Psoas muscle (tissue), 8 donors: ENCODE measurements around the gene ZC3H15. TPM values are rescaled to one million over a fixed set of nuclear protein-coding genes. Genes with fewer than 3 reads are reported as not detected.

Source experiments
- ATAC-seq, 4 donors: fragments of 200-7000 bp; cut with Tn5 transposase; one replicate each; pipeline ENCODE4 v1.9.1; 2020; ENCODE audit warnings: moderate library complexity in 3 of 4, mild to moderate bottlenecking in 2 of 4
- DNase-seq, 2 donors: peaks; one replicate each; pipeline ENCODE4 v3.0.0-alpha.2; 2020
- H3K27ac ChIP-seq: fragments of 200-600 bp; one replicate; pipeline ENCODE4 v1.8.0; 2022
- H3K27me3 ChIP-seq, 3 donors: fragments of 200-600 bp in 1 of 3; one replicate each; pipeline versions ENCODE4 v1.6.1 to v1.8.0; 2013 to 2022; ENCODE audit warnings: low read length in 2 of 3, mild to moderate bottlenecking in 2 of 3, moderate library complexity in 1 of 3; ENCODE audit not compliant: insufficient read depth in 3 of 3
- H3K36me3 ChIP-seq, 2 donors: fragments of 200-600 bp in 1 of 2; one replicate each; pipeline versions ENCODE4 v1.6.1 to v1.8.0; 2013 to 2022; ENCODE audit warnings: low read depth in 1 of 2, mild to moderate bottlenecking in 1 of 2, moderate library complexity in 1 of 2; ENCODE audit not compliant: insufficient read depth in 1 of 2
- H3K4me1 ChIP-seq: fragments of 200-600 bp; one replicate; pipeline ENCODE4 v1.8.0; 2022
- H3K4me3 ChIP-seq: fragments of 200-600 bp; one replicate; pipeline ENCODE4 v1.8.0; 2022; ENCODE audit warnings: mild to moderate bottlenecking
- H3K9me3 ChIP-seq: fragments of 200-600 bp; one replicate; pipeline ENCODE4 v1.8.0; 2022
- WGBS, 3 donors: extraction: QIAGEN DNeasy Blood & Tissue Kit; methylation state at CpG; one replicate each; pipeline versions ENCODE4 v1.1.6 to v1.1.7; 2013; 5-methylcytosine and 5-hydroxymethylcytosine counted together
- intact Hi-C, 2 donors: fragments of 100-400 bp; cut with DNase I; formaldehyde crosslinking; loops; one replicate each; pipeline versions ENCODE4 v1.11.0 to v1.14.2; 2022
- polyA plus RNA-seq, 3 donors: library from polyadenylated mRNA; stranded (reverse); fragments of 200-250 nt; gene quantifications; one replicate each; pipeline ENCODE4 v1.2.3, GENCODE V29; 2013
- total RNA-seq, 4 donors: library from RNA; stranded (reverse); fragmentation: NEBNext Ultra II Directional in 2 of 4; extraction: Animal tissue kit (Norgen Biotek cat#: 25700) in 2 of 4; gene quantifications; one replicate each; pipeline versions ENCODE4 v1.2.1 to v1.2.4, GENCODE V29; 2021 to 2023
- TF ChIP-seq, protein P1 (sequence below): fragments of 200-600 bp; IDR thresholded peaks from one replicate; pipeline ENCODE4 v1.8.0; 2022; ENCODE audit warnings: antibody characterized with exemption
- donor health status: healthy with polysubstance abuse.
- donor health status: DM: no; HTN: no; CAD: no; lungs with moderate emphysema.
- donor health status: Bipolar disorder and iron deficiency.
- donor health status: healthy.
- donor health status: DM: yes; HTN: yes; CAD: no.
- donor health status: DM: no; HTN: no; CAD: no.
- donor health status: DM: no; HTN: no; CAD: no.
- donor health status: DM: yes; HTN: yes; CAD: no.

ZC3H15 gene
- total and polyA plus RNA-seq, 7 donors, result 31.1 to 83.8 (median 55.0) TPM

DNA sequence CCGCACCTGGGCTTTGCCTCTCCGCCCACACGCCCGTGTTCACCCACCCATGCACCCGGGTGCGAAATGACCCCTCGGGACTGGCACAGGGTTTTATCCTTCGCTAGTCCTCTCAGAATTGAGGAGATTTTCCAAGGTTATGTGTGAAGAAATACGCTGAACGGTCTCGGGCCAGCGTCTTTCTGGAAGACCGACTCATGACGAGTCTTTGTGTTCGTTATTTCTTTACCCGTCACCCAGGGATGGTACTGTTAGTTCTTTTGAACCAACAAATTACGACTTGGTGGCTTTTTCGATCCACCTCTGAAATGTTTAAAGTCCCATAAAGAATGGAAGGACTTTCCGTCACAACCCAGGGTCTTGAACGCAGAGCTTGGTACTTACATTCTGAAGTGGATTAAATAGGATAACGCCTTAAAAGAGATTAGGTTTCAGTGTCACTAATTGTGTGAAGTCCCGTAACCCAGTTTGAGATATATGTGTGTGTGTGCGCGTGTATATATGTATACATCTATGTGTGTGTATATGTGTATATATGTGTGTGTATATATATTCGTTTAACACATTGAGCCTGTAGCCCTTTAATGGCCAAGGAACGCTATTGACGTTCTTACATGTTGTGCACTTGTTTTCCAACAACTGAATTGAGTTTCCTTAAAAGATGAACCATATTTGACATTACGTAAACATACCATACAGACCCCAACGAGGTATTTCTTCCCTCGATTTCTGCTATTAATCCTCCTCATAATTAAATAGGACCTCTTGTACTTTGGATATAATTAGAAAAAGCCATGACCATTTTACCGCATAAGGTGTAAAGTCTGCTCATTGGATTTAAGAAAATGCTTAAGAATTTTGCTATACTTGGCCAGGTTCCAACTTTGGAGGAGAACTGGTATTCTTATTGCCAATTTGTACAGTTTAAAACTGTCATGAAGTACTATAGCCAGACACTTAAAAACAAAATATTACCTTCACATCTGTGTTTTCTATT lies 889 bp downstream of the ZC3H15 start:
- Histone ChIP-seq H3K4me3 (peak overlapping the region; percentile 72), H3K27me3 (no peaks in the 10 kb centered on the region), H3K36me3 (peaks cover 0 to 2% of the 10 kb centered on the region in 2 donors), H3K4me1 (peaks cover 49% of the 10 kb centered on the region), H3K9me3 (no peaks in the 10 kb centered on the region), H3K27ac (peak overlapping the region; percentile 94)
- 1 to 2% (median 2%) methylated on average over 31 of the region's 31 CpGs for WGBS, 3 donors
- ATAC-seq (peak in 2 of 4 donors; percentile 4 to 24), DNase-seq (no peak)
- TF ChIP-seq, protein P1, sequence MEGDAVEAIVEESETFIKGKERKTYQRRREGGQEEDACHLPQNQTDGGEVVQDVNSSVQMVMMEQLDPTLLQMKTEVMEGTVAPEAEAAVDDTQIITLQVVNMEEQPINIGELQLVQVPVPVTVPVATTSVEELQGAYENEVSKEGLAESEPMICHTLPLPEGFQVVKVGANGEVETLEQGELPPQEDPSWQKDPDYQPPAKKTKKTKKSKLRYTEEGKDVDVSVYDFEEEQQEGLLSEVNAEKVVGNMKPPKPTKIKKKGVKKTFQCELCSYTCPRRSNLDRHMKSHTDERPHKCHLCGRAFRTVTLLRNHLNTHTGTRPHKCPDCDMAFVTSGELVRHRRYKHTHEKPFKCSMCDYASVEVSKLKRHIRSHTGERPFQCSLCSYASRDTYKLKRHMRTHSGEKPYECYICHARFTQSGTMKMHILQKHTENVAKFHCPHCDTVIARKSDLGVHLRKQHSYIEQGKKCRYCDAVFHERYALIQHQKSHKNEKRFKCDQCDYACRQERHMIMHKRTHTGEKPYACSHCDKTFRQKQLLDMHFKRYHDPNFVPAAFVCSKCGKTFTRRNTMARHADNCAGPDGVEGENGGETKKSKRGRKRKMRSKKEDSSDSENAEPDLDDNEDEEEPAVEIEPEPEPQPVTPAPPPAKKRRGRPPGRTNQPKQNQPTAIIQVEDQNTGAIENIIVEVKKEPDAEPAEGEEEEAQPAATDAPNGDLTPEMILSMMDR, result no peak
- intact Hi-C loops, result loop anchor here in 1 of 2 donors (5.0 kb wide), 2 partner anchors 100 to 155 kb away; no protein-coding TSS in a partner anchor

DNA sequence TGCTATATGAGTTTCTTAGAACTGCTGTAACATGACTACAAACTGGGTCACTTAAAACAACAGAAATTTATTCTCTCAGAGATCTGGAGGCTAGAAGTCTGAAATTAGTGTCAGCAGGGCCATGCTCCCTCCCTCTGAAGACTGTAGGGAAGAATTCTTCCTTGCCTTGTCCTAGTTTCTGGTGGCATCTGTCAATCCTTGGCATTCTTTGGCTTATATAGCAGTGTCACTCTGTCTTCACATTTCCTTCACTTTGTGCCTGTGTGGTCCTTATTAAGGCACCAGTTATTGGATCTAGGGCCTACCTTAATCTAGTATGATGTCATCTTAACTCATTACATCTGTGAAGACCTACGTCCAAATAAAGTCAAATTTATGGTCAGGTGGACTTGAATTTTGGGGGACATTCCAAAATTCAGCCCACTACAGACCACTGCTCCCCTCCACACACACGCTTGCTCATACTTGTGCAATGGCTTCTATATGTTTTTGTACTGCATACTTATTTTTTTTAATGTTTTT lies 7.6 kb downstream of the ZC3H15 start:
- Histone ChIP-seq H3K27ac (peak overlapping the region; percentile 24), H3K4me1 (peaks cover 53% of the 10 kb centered on the region)
- intact Hi-C loops, result no loop called here

DNA sequence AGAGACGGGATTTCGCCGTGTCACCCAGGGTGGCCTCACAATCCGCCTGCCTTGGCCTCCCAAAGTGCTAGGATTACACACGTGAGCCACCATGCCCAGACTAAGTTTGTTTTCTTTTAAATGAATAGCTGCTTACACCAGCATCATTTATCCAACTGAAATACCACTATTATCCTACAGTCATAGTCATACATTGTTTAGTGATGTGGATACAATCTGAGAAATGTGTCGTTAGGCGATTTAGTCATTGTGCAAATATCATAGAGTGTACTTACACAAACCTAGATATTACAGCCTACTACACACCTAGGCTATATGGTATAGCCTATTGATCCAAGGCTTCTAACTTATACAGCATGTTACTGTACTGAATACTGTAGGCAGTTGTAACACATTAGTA lies 10.3 kb downstream of the ZC3H15 start:
- Histone ChIP-seq H3K27ac (no peak overlapping the region), H3K27me3 (no peaks in the 10 kb centered on the region), H3K4me1 (peaks cover 29% of the 10 kb centered on the region), H3K9me3 (no peaks in the 10 kb centered on the region), H3K4me3 (no peak overlapping the region), H3K36me3 (peaks cover 7 to 62% of the 10 kb centered on the region in 2 donors)
- DNase-seq (no peak), ATAC-seq (no peak)
- intact Hi-C loops, result no loop called here
- TF ChIP-seq, protein P1, result no peak
- 92 to 95% (median 94%) methylated on average over 7 of the region's 7 CpGs for WGBS, 3 donors

More for the DNA sequence above, 7.6 kb downstream of the ZC3H15 start:
- TF ChIP-seq, protein P1, result no peak
- no peak overlapping the region for H3K4me3 ChIP-seq
- H3K36me3 ChIP-seq, result peaks cover under 1 to 36% of the 10 kb centered on the region in 2 donors
- H3K9me3 ChIP-seq, result no peaks in the 10 kb centered on the region
- 72 to 89% (median 79%) methylated on average over 2 of the region's 2 CpGs for WGBS, 3 donors
- peak in 3 of 4 donors; percentile 38 to 56 (median 53) for ATAC-seq
- no peak for DNase-seq
- no peaks in the 10 kb centered on the region for H3K27me3 ChIP-seq

DNA sequence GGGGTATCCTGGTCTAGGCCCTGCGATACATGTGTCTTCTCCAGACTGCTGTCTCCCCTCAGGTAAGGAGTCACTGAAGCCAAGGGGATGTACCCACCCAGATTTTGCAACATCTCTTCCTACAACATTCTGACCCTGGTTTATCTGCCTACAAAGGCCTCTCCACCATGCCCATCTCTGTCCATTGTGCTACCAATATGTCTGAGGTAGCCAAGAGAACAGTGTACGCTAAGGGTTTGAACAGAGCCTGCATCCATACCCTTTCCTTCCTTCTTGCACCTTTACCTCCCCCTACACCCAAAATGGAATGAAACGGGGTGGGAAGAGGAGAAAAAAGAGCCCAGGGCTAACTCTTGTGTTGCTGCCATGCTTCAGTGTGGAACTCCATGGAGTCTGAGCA lies 11.9 kb downstream of the ZC3H15 start:
- DNase-seq (no peak), ATAC-seq (no peak)
- peaks cover 9 to 76% of the 10 kb centered on the region in 2 donors for H3K36me3 ChIP-seq
- intact Hi-C loops, result no loop called here
- no peak overlapping the region for H3K4me3 ChIP-seq
- peaks cover 14% of the 10 kb centered on the region for H3K4me1 ChIP-seq
- H3K27ac ChIP-seq, result no peak overlapping the region
- WGBS, 3 donors, result 86 to 92% (median 87%) methylated on average over 3 of the region's 3 CpGs
- H3K27me3 ChIP-seq, result no peaks in the 10 kb centered on the region
- H3K9me3 ChIP-seq, result no peaks in the 10 kb centered on the region
- TF ChIP-seq, protein P1, result no peak
